Measurements from ENCODE around the gene JAKMIP3.

Gene JAKMIP3

GRCh38 chr10:132100556-132101349 lies 35.0 kb downstream of the JAKMIP3 start:
- DNase-seq = no peak

- DNase-seq = no peak
Observed at GRCh38 chr10:132101529-132101928, 35.8 kb downstream of the JAKMIP3 start.

DNA sequence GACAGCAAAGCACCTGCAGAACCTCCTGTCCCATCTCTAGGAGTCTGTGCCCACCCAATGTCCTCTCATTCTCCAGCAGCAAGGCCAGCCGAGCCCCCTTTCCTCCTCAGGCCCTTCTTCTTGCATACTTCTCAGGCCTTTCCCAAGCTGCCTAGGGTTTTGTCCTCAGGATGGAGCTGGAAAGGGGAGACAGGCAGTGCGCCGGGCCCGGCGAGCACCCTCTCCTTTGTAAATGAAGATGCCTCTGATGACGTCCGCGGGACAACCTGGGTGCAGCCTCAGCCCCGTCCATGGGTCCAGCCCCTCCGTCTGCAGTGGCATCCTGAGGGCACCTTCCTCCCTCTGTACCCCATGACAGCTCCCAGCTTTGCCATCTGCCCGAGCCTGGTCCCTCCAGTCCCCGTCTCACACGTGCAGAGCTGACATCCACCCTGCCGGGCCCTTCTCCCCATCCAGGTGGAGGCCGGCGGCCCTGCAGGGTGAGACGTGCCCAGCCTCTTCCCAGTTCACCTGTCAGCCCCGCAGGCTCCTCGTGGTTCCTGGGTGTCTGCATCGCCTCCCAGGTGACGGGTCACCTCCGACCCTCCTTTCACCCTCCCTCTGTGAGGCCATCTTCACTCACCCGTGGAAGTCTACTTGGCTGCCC lies 36.4 kb downstream of the JAKMIP3 start:
- DNase-seq = no peak

DNA sequence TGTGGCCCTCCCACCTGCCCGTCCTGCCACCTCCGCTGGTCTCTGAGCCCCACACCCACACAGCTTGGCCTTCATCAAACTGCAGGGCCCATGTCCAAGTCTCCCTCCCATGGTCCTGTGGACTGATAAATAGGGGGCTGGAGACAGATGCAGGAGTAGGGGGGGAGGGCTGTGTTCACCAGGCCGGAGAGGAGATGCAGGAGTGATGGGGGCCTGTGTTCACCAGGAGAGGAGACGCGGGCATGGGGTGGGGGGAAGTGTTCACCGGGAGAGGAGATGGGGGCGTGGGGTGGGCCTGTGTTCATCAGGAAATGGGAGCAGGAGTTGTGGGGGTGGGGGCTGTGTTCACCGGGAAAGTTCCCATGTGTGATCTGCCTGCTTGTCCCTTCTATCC lies 37.0 kb downstream of the JAKMIP3 start:
- no peak for DNase-seq

GRCh38 chr10:132103116-132103910 lies 37.6 kb downstream of the JAKMIP3 start:
- no peak for DNase-seq

DNA sequence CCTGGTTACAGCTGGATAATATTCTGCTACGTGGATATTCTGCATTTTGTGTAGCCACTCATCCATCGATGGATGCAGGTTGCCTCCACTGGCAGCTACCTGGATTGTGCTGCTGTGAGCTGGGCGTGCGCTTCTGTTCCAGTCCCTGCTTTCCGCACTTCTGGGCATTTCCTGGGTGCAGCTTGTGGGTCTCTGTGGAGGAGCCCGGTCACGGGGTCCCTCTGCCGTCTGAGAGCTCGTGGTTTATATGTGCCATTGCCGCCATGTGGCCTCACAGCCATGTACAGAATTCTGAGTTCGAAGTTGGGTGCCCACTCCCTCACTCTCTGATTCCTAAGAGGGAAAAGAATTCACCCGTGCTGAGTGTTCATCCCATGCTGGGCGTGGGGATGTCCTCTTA lies 38.3 kb downstream of the JAKMIP3 start:
- no peak for DNase-seq

- no peak for DNase-seq
Observed at GRCh38 chr10:132104471-132105301, 38.9 kb downstream of the JAKMIP3 start.

- DNase-seq = no peak
Observed at GRCh38 chr10:132105302-132105995, 39.7 kb downstream of the JAKMIP3 start.

GRCh38 chr10:132106431-132106830 lies 40.7 kb downstream of the JAKMIP3 start:
- DNase-seq = no peak

- DNase-seq = no peak
Observed at GRCh38 chr10:132107186-132107948, 41.6 kb downstream of the JAKMIP3 start.

DNA sequence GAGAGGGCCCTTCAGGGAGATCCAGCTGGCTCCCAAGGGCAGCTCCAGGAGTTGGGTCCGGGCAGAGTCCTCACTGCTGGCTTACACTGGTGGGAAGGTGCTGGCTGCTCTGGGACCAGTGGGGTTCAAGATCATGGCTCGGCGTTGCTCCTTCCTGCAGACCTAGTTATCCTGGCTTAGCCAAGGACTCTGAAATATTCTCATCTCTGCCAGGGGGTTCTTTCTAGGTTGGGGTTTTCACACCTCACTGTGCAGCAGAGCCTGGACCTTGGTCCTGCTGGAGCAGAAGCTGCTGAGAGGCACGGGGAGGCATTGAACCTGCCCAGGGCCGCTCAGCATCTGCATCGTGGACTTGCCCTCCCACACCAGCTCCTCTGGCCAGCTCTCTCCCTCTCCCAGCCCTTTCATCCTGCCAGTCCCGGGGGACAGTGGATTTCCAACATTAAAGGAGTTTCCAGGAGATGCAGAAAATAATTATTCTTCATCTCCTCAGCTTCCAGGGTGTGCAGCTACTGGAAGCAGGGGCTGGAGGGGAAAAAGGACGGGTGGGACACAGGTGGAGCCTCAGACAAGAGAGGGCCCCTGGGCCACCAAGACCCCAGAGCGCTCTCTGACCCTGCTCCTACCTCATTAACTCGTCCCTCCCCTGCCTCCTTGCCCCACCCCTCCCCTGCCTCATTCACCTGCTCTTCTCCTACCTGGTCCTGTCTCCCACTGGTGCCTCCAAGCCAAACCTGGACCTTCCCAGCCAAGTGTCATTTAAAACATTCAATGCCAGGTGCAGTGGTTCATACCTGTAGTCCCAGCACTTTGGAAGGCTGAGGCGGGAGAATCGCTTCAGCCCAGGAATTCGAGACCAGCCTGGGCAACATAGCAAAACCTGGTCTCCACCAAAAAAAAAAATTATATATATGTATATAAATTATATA lies 42.5 kb downstream of the JAKMIP3 start:
- no peak for DNase-seq

GRCh38 chr10:132109341-132110110 lies 43.8 kb downstream of the JAKMIP3 start:
- DNase-seq = no peak

GRCh38 chr10:132110111-132110521 lies 44.4 kb downstream of the JAKMIP3 start:
- DNase-seq = no peak

- no peak for DNase-seq
Observed at GRCh38 chr10:132110713-132111112, 45.0 kb downstream of the JAKMIP3 start.

DNA sequence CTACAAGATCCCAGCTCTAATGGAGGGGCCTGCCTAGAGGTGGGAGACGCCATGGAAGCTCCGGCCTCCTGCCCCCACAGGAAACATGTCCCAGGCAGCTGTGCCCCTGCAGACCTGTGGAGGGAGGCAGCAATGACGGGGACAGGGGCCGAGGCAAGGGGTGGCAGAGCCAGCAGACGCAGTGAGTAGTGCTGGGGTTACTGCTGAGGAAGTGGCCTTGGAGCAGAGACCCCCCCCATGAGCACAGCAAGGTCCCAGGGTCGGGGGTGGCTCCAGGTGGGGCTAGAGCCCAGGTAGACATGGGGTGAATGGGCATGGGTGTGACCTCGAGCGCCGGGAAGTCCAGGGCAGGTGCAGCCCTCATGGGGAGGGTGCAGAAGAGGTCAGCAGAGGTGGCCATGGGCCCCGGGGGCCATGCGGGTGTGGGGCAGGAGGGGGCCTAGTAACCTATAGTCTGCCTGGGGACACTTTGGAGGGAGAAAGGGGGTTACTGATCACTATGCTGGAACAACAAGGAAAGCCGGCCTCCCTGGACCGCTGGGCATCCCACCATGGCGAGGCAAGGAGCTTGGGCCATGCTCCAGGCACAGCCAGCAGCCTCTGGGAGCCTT lies 45.5 kb downstream of the JAKMIP3 start:
- no peak for DNase-seq

GRCh38 chr10:132111871-132112341 lies 46.2 kb downstream of the JAKMIP3 start:
- DNase-seq = no peak

GRCh38 chr10:132112611-132113010 lies 46.9 kb downstream of the JAKMIP3 start:
- no peak for DNase-seq

- DNase-seq = no peak
Observed at GRCh38 chr10:132113206-132113605, 47.5 kb downstream of the JAKMIP3 start.

All from OCI-M1 (cell line).